ENCODE measurements around the gene SMIM1. TPM values are rescaled to one million over a fixed set of nuclear protein-coding genes. Genes with fewer than 3 reads are reported as not detected.

Gene SMIM1
- total RNA-seq, 1 donor, result 0.73 TPM

- Histone ChIP-seq H3K27me3 (ENCODE audit: insufficient read depth, low read length) (no peaks in the 10 kb centered on the region), H3K9me3 (ENCODE audit: low read depth, low read length) (no peaks in the 10 kb centered on the region), H3K4me1 (ENCODE audit: insufficient read depth, low read length) (no peaks in the 10 kb centered on the region), H3K4me3 (ENCODE audit: low read length) (no peak overlapping the region)
Measured at GRCh38 chr1:3761296-3762010, 11.1 kb upstream of the SMIM1 start.

GRCh38 chr1:3762151-3762872 lies 10.2 kb upstream of the SMIM1 start:
- no peaks in the 10 kb centered on the region for H3K4me1 ChIP-seq (ENCODE audit: insufficient read depth, low read length)
- H3K4me3 ChIP-seq (ENCODE audit: low read length), result no peak overlapping the region
- no peaks in the 10 kb centered on the region for H3K9me3 ChIP-seq (ENCODE audit: low read depth, low read length)
- H3K27me3 ChIP-seq (ENCODE audit: insufficient read depth, low read length), result no peaks in the 10 kb centered on the region

DNA sequence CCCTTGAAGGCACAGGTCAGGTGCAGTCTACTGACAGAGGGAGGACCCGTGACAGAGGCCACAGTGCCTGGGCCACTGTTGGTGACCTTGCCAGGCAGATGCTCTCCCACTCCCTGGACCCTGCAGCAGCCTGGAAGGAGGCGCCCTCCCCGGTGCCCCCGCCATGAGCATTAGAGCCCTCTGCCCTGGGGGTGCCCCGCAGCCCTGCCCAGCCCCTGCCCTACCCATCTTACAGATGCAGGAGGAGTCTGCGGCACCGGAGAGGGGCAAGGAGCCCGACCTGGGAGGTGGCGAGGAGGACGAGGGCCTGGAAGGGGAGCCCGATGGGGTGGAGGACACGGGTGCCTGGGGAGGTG lies 9.7 kb upstream of the SMIM1 start:
- Histone ChIP-seq H3K4me1 (ENCODE audit: insufficient read depth, low read length) (no peaks in the 10 kb centered on the region), H3K27me3 (ENCODE audit: insufficient read depth, low read length) (no peaks in the 10 kb centered on the region), H3K4me3 (ENCODE audit: low read length) (no peak overlapping the region), H3K9me3 (ENCODE audit: low read depth, low read length) (no peaks in the 10 kb centered on the region)

DNA sequence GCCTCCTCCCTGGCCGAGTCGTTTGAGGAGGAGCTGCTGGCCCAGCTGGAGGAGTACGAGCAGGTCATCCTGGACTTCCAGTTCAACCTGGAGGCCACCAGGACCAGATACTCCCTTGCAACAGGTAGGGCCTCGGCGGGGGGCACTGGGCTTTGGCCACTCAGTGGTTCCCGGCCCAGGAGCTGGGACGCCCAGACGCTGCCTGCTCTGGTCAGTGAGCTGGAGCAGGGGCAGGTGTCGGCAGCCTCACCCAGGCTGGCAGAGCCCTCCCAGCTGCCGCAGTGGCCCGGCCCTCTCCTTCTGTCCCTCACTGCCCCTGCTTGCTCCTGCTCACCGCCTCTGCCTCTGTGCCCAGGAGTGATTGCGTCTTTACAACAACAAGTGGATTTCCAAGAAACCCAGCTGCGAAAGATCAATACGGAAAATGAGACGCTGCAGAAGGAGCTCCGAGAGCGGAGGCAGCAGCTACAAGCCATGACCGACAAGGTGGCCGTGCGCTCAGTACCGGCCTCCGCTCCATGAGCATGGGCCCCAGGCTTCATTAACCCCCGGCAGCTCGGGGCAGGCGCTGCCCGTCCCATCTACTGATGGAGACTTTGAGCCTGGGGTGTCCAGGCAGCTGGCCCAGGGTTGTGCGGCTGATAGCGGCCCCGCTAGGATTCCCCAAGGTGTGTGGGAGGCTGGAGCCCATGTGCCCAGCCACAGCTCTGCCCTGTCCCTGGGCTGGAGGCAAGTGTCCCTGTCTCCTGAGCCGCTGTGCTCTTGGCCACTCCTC lies 9.0 kb upstream of the SMIM1 start:
- H3K4me1 ChIP-seq (ENCODE audit: insufficient read depth, low read length), result no peaks in the 10 kb centered on the region
- H3K9me3 ChIP-seq (ENCODE audit: low read depth, low read length), result no peaks in the 10 kb centered on the region
- no peak overlapping the region for H3K4me3 ChIP-seq (ENCODE audit: low read length)
- no peaks in the 10 kb centered on the region for H3K27me3 ChIP-seq (ENCODE audit: insufficient read depth, low read length)

DNA sequence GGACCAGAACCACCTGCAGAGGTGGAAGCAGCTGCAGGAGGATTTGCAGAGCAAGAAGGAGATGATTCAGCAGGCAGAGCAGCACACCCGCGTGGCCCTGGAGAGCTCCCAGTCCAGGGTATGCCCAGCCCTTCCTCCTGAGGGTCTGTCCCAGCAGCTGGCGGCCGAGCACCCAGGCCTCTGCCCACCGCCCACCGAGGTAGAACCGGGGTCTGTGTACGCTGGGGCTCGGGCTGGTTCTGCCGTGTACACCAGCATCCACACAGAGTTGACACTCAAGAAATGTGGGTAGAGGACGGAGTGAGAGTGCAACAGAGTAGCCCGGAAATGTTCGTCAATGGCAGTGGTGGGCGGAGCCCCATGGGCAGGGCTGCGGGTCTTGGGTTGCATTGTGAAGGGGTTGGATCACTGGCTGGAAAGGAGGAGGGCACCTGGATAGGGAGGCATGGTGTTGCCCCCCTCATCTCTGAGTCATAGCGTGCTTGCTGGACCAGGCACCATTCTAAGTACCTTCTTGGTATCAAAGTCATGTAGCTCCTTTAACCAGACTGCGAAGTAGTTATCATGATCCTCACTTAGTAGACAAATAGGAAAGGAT lies 5.1 kb upstream of the SMIM1 start:
- no peaks in the 10 kb centered on the region for H3K27me3 ChIP-seq (ENCODE audit: insufficient read depth, low read length)
- no peaks in the 10 kb centered on the region for H3K9me3 ChIP-seq (ENCODE audit: low read depth, low read length)
- no peak overlapping the region for H3K4me3 ChIP-seq (ENCODE audit: low read length)
- peaks cover 9% of the 10 kb centered on the region for H3K4me1 ChIP-seq (ENCODE audit: insufficient read depth, low read length)

DNA sequence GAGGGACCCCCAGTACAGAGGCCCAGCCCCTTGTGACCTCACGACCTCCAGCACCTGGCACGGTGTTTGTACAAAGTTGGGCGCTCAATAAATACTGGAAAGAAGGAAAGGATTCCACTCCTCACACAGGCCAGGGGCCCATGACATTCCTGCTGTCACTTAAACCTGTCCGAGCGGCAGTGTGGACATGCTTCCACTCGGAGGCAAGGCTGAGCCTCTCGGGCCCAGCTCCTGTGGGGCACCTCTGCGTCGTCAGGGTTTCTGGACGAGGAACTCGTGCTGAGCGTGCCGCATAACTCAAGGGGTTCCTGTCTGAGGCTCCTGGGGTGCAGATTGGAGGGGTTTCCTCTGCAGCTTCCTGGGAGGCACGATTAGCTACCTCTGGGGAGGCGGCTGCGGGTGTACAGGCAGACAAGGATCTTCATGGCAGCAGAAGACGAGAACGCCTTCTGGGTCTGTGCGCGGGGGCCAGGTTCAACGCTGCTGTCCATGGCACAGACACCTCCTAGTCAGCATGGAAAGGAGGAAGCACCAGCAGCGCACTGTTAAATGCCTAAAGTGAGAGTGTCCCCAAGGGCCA lies 3.6 kb upstream of the SMIM1 start:
- no peaks in the 10 kb centered on the region for H3K9me3 ChIP-seq (ENCODE audit: low read depth, low read length)
- H3K27me3 ChIP-seq (ENCODE audit: insufficient read depth, low read length), result no peaks in the 10 kb centered on the region
- no peak overlapping the region for H3K4me3 ChIP-seq (ENCODE audit: low read length)

DNA sequence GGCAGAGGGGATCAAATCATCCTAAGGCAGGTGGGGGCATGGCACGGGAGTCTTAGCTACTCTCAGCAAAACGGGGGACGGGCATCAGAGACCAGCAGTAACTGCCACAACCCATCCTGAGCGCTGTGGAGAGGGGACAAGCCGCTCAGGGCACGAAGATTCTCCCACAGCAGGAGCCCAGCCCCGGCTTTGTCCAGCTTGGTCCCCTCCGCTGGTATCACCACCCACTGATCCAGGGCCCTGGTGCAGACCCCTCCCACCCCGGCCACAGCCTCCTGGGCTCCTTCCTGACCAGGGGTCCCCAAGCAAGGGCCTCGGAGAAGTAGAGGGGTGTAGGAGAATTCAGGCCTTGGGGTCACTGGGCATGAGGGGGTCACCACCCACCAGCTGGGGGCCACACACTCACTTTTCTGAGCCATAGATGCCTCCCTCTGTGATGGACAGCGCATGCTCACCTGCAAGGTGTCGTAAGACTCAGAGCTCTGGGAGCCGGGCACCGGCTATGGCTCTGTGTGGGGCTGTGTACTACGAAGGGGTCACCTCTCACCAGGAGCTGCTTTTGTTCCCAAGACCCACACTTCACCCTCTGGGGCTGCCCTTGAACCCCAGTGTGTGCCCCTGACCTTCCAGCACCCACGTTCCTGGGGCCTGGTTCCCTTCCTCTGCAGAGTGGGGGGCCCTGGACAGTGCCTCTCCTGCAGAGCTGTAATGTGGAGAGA lies 2.3 kb upstream of the SMIM1 start:
- Histone ChIP-seq H3K4me1 (ENCODE audit: insufficient read depth, low read length) (peaks cover 12% of the 10 kb centered on the region), H3K27me3 (ENCODE audit: insufficient read depth, low read length) (no peaks in the 10 kb centered on the region), H3K4me3 (ENCODE audit: low read length) (no peak overlapping the region), H3K9me3 (ENCODE audit: low read depth, low read length) (no peaks in the 10 kb centered on the region)

More for the DNA sequence above, 3.6 kb upstream of the SMIM1 start:
- peaks cover 9% of the 10 kb centered on the region for H3K4me1 ChIP-seq (ENCODE audit: insufficient read depth, low read length)

GRCh38 chr1:3771108-3772026 lies 1.2 kb upstream of the SMIM1 start:
- Histone ChIP-seq H3K4me1 (ENCODE audit: insufficient read depth, low read length) (peaks cover 19% of the 10 kb centered on the region), H3K4me3 (ENCODE audit: low read length) (peak overlapping the region; percentile 35), H3K9me3 (ENCODE audit: low read depth, low read length) (no peaks in the 10 kb centered on the region), H3K27me3 (ENCODE audit: insufficient read depth, low read length) (no peaks in the 10 kb centered on the region)

DNA sequence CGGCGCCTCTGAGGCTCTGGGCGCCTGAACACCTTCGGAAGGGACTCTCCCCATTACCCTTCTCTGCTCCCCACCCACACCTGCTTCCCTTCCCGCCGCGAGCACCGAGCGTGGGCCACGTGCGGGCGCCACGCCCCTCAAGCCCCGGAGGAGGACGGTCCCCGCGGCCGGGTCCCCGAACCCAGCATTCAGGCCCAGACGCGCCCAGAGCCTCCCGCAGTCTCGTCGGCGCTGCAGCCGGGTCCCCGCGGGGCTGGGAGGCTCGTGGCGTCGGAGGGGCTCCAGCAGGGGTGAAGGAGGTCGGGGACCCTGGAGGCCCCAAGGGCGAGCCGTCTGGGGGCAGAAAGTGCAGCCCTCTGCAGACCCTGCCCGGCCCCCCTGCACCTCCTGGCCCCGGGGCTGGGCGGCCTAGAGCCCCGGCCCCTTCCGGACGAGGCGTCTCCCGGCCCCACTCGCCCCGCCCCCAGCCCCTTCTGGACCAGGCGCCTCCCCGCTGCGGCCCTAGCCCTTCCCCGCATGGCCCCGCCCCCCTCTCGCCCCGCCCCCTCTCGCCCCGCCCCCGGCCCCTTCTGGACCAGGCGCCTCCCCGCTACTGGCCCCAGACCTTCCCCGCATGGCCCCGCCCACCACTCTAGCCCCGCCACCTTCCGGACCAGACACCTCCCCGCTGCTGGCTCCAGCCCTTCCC lies 378 bp upstream of the SMIM1 start:
- Histone ChIP-seq H3K4me1 (ENCODE audit: insufficient read depth, low read length) (peaks cover 19% of the 10 kb centered on the region), H3K27me3 (ENCODE audit: insufficient read depth, low read length) (no peaks in the 10 kb centered on the region), H3K4me3 (ENCODE audit: low read length) (peak overlapping the region; percentile 35), H3K9me3 (ENCODE audit: low read depth, low read length) (no peaks in the 10 kb centered on the region)

GRCh38 chr1:3773572-3774275 lies 1.2 kb downstream of the SMIM1 start:
- Histone ChIP-seq H3K4me1 (ENCODE audit: insufficient read depth, low read length) (peaks cover 19% of the 10 kb centered on the region), H3K4me3 (ENCODE audit: low read length) (no peak overlapping the region), H3K27me3 (ENCODE audit: insufficient read depth, low read length) (no peaks in the 10 kb centered on the region), H3K9me3 (ENCODE audit: low read depth, low read length) (no peaks in the 10 kb centered on the region)

DNA sequence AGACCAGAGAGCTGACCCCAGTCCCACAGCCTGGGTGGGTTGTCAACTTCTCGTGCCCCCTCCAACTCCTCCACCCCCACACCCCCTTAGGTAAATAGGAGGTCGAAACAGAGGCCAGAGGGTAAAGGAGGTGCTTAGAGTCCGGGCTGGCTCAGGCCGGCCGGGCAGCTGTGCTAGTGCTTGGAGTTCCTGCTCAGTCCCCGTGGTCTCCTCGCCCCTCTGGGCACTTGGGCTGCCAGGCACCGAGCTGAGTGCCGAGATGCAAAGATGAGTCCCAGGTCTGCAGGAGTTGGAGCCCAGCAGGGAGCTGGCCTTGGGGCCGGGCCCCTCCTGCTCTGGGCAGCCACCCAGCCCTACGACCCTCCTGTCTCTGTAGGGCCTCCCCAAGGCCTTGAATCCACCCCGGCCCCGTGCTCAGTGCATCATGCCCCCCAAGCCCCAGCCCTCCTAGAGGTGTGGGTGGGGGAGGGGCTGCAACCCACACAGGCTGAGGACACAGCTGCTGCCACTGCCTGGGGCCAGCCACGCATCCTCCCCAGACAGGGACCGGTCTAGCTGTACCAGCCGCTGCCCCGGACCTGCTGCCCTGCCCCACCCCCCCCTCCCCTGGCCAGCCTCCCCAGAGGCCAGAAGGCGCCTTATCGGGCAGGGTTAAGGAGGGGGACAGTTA lies 1.9 kb downstream of the SMIM1 start:
- H3K9me3 ChIP-seq (ENCODE audit: low read depth, low read length), result no peaks in the 10 kb centered on the region
- H3K4me1 ChIP-seq (ENCODE audit: insufficient read depth, low read length), result peaks cover 19% of the 10 kb centered on the region
- H3K4me3 ChIP-seq (ENCODE audit: low read length), result no peak overlapping the region
- no peaks in the 10 kb centered on the region for H3K27me3 ChIP-seq (ENCODE audit: insufficient read depth, low read length)

- no peaks in the 10 kb centered on the region for H3K27me3 ChIP-seq (ENCODE audit: insufficient read depth, low read length)
- H3K4me1 ChIP-seq (ENCODE audit: insufficient read depth, low read length), result peaks cover 19% of the 10 kb centered on the region
- H3K4me3 ChIP-seq (ENCODE audit: low read length), result no peak overlapping the region
- H3K9me3 ChIP-seq (ENCODE audit: low read depth, low read length), result no peaks in the 10 kb centered on the region
Measured at GRCh38 chr1:3774946-3775489, 2.5 kb downstream of the SMIM1 start.

All from mononuclear cell (primary cell).